Measurements from ENCODE around the gene SPACA1. TPM values are rescaled to one million over a fixed set of nuclear protein-coding genes. Genes with fewer than 3 reads are reported as not detected.

The SPACA1 gene
- total and polyA plus RNA-seq, 9 of the 15 experiments (the other 6 are each of a cell fraction or from before 2014, with no cell fraction given): not detected

GRCh38 chr6:88031550-88031949, 16.1 kb upstream of the SPACA1 start (continued):
- TF ChIP-seq HINFP (tag; conservative IDR thresholded peaks at IDR 0.05; ENCODE audit: low read depth): no peak
- TF ChIP-seq ZNF695 (CRISPR knock-in tag; IDR thresholded peaks at IDR 0.05): no peak
- no peak for TF ChIP-seq JUN (IDR thresholded peaks at IDR 0.05; ENCODE audit: borderline replicate concordance, low read depth, low read length)
- no peak for TF ChIP-seq JUN (CRISPR knock-in tag; IDR thresholded peaks at IDR 0.05; ENCODE audit: borderline replicate concordance)
- TF ChIP-seq NFE2L1 (tag; IDR thresholded peaks at IDR 0.05; ENCODE audit: borderline replicate concordance, low read depth): no peak
- no peak for TF ChIP-seq ZNF785 (CRISPR knock-in tag; IDR thresholded peaks at IDR 0.05)
- TF ChIP-seq MEF2A (IDR thresholded peaks at IDR 0.05; ENCODE audit: control insufficient read depth, low read depth, low read length): no peak
- no peak for TF ChIP-seq NFATC3 (IDR thresholded peaks at IDR 0.05)
- TF ChIP-seq USF1 (CRISPR knock-in tag; IDR thresholded peaks at IDR 0.05): no peak
- TF ChIP-seq TCFL5 (CRISPR knock-in tag; conservative IDR thresholded peaks at IDR 0.05): no peak
- no peak for TF ChIP-seq RNF219 (CRISPR knock-in tag; IDR thresholded peaks at IDR 0.05)
- no peak for TF ChIP-seq ZNF449 (CRISPR knock-in tag; IDR thresholded peaks at IDR 0.05)
- no peak for TF ChIP-seq CTCF (IDR thresholded peaks at IDR 0.05 in 2 of 3, conservative IDR thresholded peaks at IDR 0.05 in 1 of 3; ENCODE audit: insufficient read depth in 2 of 3, low read depth in 1 of 3, low read length in 3 of 3)
- no peak for TF ChIP-seq ZNF384 (IDR thresholded peaks at IDR 0.05; ENCODE audit: low read depth, low read length)
- TF ChIP-seq POU5F1 (IDR thresholded peaks at IDR 0.05; ENCODE audit: borderline replicate concordance, low read depth, low read length, partially characterized antibody): no peak

Measured in K562 (cell line).